DOHH2 (cell line): ENCODE measurements around the gene SFT2D2.

Experiments
- H3F3A ChIP-seq: fragments of 200-600 bp; sonication (generic), shearing (Covaris generic); 2 replicates; pipeline ENCODE4 v1.6.0; 2016; ENCODE audit warnings: antibody characterized with exemption, mild to moderate bottlenecking; ENCODE audit not compliant: control insufficient read depth, insufficient read depth
- H3K27ac ChIP-seq: fragments of 200-600 bp; sonication (generic); 2 replicates; pipeline ENCODE4 v1.5.1; 2014; ENCODE audit warnings: low read depth, mild to moderate bottlenecking, low read length, moderate library complexity
- H3K27me3 ChIP-seq: fragments of 200-600 bp; sonication (generic); 2 replicates; pipeline ENCODE4 v1.6.1; 2014; ENCODE audit warnings: mild to moderate bottlenecking, low read length, mixed read lengths; ENCODE audit not compliant: control insufficient read depth
- H3K36me3 ChIP-seq: fragments of 200-600 bp; sonication (generic); 2 replicates; pipeline ENCODE4 v1.6.1; 2014; ENCODE audit warnings: mild to moderate bottlenecking, low read length, moderate library complexity, mixed read lengths; ENCODE audit not compliant: control insufficient read depth
- H3K4me1 ChIP-seq: fragments of 200-600 bp; sonication (generic); 2 replicates; pipeline ENCODE4 v1.6.1; 2014; ENCODE audit warnings: mild to moderate bottlenecking, low read length, mixed read lengths; ENCODE audit not compliant: control insufficient read depth
- H3K4me2 ChIP-seq: fragments of 200-600 bp; sonication (generic); 2 replicates; pipeline ENCODE4 v1.6.0; 2014; ENCODE audit warnings: mild to moderate bottlenecking, low read length, moderate library complexity
- H3K4me3 ChIP-seq: fragments of 200-600 bp; sonication (generic); 2 replicates; pipeline ENCODE4 v1.5.1; 2014; ENCODE audit warnings: mild to moderate bottlenecking, low read length, mixed read lengths
- H3K79me2 ChIP-seq: fragments of 200-600 bp; sonication (generic); 2 replicates; pipeline ENCODE4 v1.6.1; 2014; ENCODE audit warnings: mild to moderate bottlenecking, low read length, mixed read lengths; ENCODE audit not compliant: control insufficient read depth
- H3K9me2 ChIP-seq: fragments of 200-600 bp; sonication (generic); replicated peaks from 2 replicates; pipeline ENCODE4 v1.6.1; 2014; ENCODE audit warnings: mild to moderate bottlenecking, low read length, mixed read lengths; ENCODE audit not compliant: control insufficient read depth
- H3K9me3 ChIP-seq: fragments of 200-600 bp; sonication (generic); 2 replicates; pipeline ENCODE4 v1.6.1; 2014; ENCODE audit warnings: antibody characterized with exemption, low read length, mixed read lengths; ENCODE audit not compliant: control insufficient read depth, insufficient read depth
- H4K20me1 ChIP-seq: fragments of 200-600 bp; sonication (generic); 2 replicates; pipeline ENCODE4 v1.6.0; 2014; ENCODE audit warnings: low read depth, mild to moderate bottlenecking, antibody characterized with exemption, low read length, moderate library complexity; ENCODE audit not compliant: control insufficient read depth, insufficient read depth
- CTCF ChIP-seq: fragments of 200-600 bp; sonication (generic); IDR thresholded peaks from one replicate; pipeline ENCODE4 v1.5.1; 2014; ENCODE audit warnings: antibody characterized with exemption, mild to moderate bottlenecking, low read depth, low read length; ENCODE audit not compliant: poor library complexity, severe bottlenecking
- EZH2phosphoT487 ChIP-seq: fragments of 200-600 bp; sonication (generic); IDR thresholded peaks from 2 replicates; pipeline ENCODE4 v1.6.1; 2017; ENCODE audit warnings: borderline replicate concordance, mild to moderate bottlenecking, antibody characterized with exemption, low read length, moderate library complexity, mixed read lengths

SFT2D2 gene

GRCh38 chr1:168263130-168263529, 37.3 kb downstream of the SFT2D2 start:
- no peak for TF ChIP-seq EZH2phosphoT487
- no peak for TF ChIP-seq CTCF
- no peaks in the 10 kb centered on the region for H3K79me2 ChIP-seq
- no peaks in the 10 kb centered on the region for H3K36me3 ChIP-seq
- no peaks in the 10 kb centered on the region; the same call in 1 of the 2 replicates for H3K9me3 ChIP-seq
- no peaks in the 10 kb centered on the region for H3K4me1 ChIP-seq
- no peak overlapping the region for H3K4me3 ChIP-seq
- no peaks in the 10 kb centered on the region for H3K9me2 ChIP-seq
- no peak overlapping the region for H3K27ac ChIP-seq
- no peak overlapping the region for H3K4me2 ChIP-seq
- no peaks in the 10 kb centered on the region for H4K20me1 ChIP-seq
- no peaks in the 10 kb centered on the region for H3F3A ChIP-seq
- H3K27me3 ChIP-seq: no peaks in the 10 kb centered on the region

- Histone ChIP-seq H3K4me1 (no peaks in the 10 kb centered on the region), H3K79me2 (no peaks in the 10 kb centered on the region), H3K36me3 (no peaks in the 10 kb centered on the region), H3F3A (no peaks in the 10 kb centered on the region), H3K9me3 (no peaks in the 10 kb centered on the region; the same call in 1 of the 2 replicates), H3K27me3 (no peaks in the 10 kb centered on the region), H4K20me1 (no peaks in the 10 kb centered on the region), H3K4me2 (no peak overlapping the region), H3K27ac (no peak overlapping the region), H3K9me2 (no peaks in the 10 kb centered on the region), H3K4me3 (no peak overlapping the region)
- no peak for TF ChIP-seq EZH2phosphoT487
- TF ChIP-seq CTCF: no peak
These were observed 38.5 kb downstream of the SFT2D2 start for GRCh38 chr1:168264296-168264695.

GRCh38 chr1:168265596-168265995, 39.8 kb downstream of the SFT2D2 start:
- no peaks in the 10 kb centered on the region for H4K20me1 ChIP-seq
- H3K4me3 ChIP-seq: no peak overlapping the region
- TF ChIP-seq EZH2phosphoT487 (no peak), CTCF (no peak)
- no peaks in the 10 kb centered on the region for H3K79me2 ChIP-seq
- no peak overlapping the region for H3K4me2 ChIP-seq
- H3K9me2 ChIP-seq: no peaks in the 10 kb centered on the region
- no peaks in the 10 kb centered on the region for H3K27me3 ChIP-seq
- H3K36me3 ChIP-seq: no peaks in the 10 kb centered on the region
- H3K4me1 ChIP-seq: no peaks in the 10 kb centered on the region
- no peak overlapping the region for H3K27ac ChIP-seq
- H3F3A ChIP-seq: no peaks in the 10 kb centered on the region
- no peaks in the 10 kb centered on the region; the same call in 1 of the 2 replicates for H3K9me3 ChIP-seq

GRCh38 chr1:168266644-168267186, 40.9 kb downstream of the SFT2D2 start:
- no peak overlapping the region for H3K27ac ChIP-seq
- no peaks in the 10 kb centered on the region for H3K36me3 ChIP-seq
- H3K9me2 ChIP-seq: no peaks in the 10 kb centered on the region
- no peak overlapping the region for H3K4me2 ChIP-seq
- TF ChIP-seq EZH2phosphoT487: no peak
- no peak for TF ChIP-seq CTCF
- H3F3A ChIP-seq: no peaks in the 10 kb centered on the region
- H3K4me1 ChIP-seq: no peaks in the 10 kb centered on the region
- no peaks in the 10 kb centered on the region; the same call in 1 of the 2 replicates for H3K9me3 ChIP-seq
- no peaks in the 10 kb centered on the region for H4K20me1 ChIP-seq
- no peak overlapping the region for H3K4me3 ChIP-seq
- H3K79me2 ChIP-seq: no peaks in the 10 kb centered on the region
- H3K27me3 ChIP-seq: no peaks in the 10 kb centered on the region
